Measurements from ENCODE around the gene USP48.
"Not testable (repeated sequence)": the region's sequence is repeated elsewhere in the genome, so short reads cannot be mapped to it uniquely, and the experiment has no call there.

Gene USP48

DNA sequence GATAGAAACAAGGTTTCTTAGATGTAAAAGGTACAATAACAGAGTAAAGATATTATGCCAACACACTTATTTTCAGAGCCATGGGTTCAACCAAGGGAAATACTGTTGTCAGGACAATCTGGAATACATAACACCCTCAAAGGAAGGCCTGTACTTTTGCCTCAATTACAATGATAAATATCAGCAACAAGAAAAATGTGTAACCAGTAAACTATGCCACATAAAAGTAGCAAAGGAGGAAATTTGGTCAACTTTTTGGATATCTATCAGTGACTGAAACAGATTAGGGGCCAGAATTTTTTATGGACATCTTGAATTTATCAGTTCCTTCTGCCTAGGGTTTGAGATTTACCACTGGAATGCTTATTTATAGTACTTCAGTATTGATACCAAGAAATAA lies 89.2 kb downstream of the USP48 start:
- DNase-seq: no peak

DNA sequence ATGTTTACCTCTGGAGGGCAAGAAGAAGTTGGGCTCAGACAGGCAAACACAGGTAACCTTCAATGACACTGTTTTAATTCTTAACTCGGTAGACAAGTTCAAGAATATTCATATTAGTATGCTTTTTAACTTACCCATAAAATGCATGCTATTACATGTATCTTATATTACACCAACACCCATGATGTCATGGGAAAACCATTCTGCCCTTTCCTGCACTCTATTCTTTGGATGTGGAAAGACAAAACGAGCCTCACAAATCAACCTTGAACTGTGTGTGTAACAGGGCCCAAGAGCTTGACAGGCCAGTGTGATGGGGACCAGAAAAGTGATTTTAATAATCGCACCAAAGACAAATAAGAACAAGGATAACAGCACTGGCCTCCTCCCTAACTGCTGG lies 91.2 kb downstream of the USP48 start:
- DNase-seq: no peak

GRCh38 chr1:21689661-21690372 lies 93.1 kb downstream of the USP48 start:
- DNase-seq: no peak

GRCh38 chr1:21687081-21687529 lies 95.8 kb downstream of the USP48 start:
- DNase-seq: no peak

- no peak for DNase-seq
These were observed 96.8 kb downstream of the USP48 start for GRCh38 chr1:21685946-21686678.

DNA sequence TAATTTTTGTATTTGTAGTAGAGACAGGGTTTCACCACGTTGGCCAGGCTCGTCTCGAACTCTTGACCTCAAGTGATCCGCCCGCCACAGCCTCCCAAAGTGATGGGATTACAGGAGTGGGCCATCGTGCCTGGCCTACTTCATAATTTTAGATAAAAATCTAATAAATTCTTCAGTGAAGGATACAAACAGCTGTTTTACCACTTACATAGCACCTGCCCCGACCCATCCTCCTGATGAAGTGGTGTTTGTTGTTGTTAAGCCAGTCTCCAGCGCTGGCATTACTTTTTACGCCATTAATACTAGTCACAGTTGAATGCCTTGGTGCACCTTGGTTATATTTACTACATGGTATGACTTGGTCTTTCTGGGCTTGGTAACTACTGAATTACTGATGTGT lies 101.5 kb downstream of the USP48 start:
- no peak for DNase-seq

DNA sequence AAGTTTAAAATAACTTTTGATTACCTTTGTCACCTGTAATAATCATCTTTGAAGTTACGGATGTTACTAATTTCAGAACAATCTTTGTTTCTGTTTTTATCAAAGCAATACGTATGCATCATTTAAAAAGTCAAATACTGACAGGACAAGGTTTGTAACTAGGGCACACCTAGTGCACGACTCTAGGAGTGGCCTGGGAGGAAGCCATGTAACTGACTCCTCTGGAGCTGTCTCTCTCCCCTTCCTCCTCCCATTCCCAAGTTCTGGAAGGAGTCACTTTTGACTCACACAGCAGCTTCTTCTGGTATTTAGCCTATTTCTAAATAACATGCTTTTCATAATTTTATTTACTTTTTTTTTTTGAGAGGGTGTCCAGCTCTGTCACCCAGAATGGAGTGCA lies 102.0 kb downstream of the USP48 start:
- DNase-seq: no peak

DNA sequence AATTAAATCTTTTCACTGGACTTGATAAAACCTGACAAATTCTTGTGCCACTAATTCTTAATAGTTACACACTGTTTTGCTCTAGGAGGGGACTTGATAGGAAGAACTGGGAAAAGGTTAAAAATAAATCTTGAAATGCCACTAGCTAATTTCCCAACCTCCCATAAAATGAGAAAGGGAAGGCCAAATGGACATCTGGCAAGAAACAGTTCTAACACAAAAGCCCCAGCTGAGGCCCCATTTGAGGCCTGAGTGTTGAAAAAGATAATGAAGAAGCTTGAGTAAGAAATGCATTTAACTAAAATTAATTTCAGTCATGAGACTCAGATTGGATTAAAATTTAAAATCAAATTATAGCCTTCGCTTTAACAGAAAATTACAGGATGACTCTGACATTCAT lies 102.6 kb downstream of the USP48 start:
- DNase-seq: no peak

DNA sequence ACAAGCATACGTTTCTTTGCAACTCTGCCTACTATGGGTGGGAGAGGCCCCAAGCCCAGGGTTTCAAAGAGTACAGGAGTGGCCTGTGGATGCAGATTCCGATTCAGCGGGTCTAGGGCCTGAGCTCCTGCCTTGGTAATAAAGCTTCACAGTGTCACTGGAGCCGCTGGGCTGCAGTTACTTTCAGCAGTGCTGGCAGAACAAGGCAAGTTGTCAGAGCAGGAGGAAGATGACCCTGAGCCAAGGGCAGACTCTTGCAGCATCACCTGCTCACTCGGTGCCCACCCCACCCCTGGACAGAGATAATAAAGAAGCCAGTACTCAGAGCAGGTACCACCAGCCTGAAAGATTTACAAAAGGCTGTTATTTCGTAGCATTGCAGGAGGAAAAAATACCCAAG lies 105.8 kb downstream of the USP48 start:
- DNase-seq: no peak

GRCh38 chr1:21674957-21675356 lies 108.0 kb downstream of the USP48 start:
- DNase-seq: no peak

DNA sequence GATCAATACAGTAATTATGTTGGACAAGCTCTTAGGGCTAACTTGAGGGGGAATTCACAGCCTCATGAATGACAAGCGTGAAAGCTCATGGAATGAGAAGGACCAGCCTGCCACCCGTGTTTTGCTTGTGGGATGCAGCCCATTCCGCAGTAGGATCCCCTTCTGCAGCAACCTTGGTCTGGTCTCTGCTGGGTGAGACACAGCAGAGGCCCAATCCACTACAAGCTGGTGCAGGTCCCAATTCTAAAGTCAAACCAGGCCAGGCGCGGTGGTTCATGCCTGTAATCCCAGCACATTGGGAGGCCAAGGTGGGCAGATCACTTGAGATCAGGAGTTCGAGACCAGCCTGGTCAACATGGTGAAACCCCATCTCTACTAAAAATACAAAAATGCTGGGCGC lies 109.1 kb downstream of the USP48 start:
- not testable (repeated sequence) for DNase-seq

DNA sequence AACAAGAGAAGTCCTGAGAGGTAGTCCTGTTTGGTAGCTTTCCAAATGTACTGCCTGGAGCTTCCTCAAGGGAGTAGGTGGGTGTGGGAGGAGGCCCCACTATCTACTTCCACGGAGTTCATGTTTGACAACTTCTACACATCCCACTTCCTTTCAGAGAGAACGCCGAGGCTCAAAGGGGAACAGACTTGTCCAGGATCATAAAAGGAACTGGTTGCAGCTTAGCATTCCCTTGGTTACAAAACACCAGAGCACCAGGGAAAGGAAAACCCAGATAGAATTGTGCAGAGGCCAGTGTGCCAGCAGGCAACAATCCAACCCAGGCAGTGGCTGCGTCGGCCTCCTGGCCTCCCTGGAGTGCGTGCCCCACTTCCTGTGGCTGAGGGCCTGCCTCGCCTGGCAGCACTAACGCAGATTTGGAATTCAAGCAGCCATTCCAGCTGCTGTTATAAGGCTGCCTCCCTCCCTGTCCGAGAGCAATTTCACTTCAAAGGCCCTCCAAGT lies 109.6 kb downstream of the USP48 start:
- no peak for DNase-seq

DNA sequence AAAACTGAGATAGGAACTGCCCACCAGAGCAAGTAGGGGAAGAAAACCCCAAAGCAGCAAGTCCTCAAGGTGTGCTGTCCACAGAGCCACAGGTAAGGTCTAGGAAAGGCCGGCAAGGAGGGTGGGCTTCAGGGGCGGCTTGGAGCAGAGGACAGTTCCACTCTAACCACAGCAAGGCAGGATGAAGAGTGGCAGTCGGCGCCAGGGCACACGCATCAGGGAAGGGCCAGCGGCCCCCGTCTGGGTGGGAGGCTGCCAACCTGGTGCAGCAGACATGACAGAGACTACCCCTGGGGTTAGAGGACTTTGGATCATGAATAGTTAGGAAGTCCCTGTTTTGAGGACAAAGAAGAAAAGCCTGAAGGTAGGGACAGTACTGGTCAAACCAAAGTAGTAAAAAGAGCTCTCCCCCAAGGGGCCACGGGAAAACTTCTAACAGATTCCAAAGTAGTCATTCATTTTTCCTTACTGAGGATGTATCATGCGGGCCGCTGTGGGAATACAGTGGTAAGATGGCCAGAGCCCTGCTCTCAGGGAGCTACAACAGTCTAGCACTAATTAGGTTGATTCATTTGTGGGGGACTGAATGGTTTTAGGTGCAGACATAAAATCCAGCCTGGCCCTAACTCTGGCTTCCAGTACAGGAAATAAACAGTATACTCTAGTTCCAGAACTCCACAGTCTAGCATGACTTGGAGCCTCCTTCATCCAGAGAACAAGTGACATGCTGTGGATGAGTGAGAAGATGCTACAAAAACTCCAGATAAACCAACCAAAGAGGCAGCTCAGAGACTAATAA lies 110.3 kb downstream of the USP48 start:
- no peak for DNase-seq

- DNase-seq: no peak
These were observed 111.0 kb downstream of the USP48 start for GRCh38 chr1:21671915-21672314.

- DNase-seq: no peak
These were observed 111.7 kb downstream of the USP48 start for GRCh38 chr1:21670956-21671902.

DNA sequence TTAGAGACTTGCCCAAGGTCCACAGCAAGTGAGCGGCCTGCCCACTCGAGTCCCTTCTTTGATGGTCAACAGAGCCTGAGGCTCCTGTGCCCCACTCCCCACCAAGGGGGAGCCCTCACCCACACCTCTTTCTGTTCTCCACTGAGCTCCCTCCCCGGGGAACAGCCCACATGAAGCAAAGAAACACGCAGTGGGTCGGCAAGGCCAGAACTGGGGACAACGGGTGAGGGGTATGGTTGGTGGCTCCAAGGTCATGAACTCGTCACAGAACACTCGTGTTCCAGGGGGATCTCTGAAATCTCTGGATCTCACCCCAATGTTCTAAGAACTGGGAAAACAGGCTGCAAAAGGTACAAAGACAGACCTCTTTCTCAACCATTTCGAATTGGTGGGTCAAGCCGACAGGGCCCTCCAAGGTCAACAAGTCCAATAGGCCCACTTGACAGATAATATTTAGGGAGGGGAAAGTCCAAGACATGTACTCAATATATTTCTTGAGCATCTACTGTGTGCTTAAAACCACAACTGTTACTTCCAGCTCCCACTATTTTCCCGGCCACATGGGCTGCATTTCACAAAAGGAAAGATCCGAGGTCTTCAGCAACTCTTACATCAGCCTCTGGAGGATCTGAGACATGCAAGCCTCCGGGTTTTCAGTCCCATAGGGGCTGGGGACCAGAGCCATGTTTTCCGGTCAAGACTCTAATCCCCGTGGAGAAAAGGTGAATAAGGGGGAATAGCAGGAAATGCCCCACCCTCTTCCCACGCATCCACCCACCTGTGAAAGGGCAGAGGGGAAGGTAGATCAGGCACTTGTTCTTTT lies 112.7 kb downstream of the USP48 start:
- no peak for DNase-seq

- peak; percentile 35 to 48 for DNase-seq
These were observed 113.5 kb downstream of the USP48 start, which contains the start of gene RAP1GAP for GRCh38 chr1:21669258-21670058. Gene RAP1GAP (minus strand): TSS chr1:21669357. CDS start chr1:21620032, 49,325 bp downstream.

DNA sequence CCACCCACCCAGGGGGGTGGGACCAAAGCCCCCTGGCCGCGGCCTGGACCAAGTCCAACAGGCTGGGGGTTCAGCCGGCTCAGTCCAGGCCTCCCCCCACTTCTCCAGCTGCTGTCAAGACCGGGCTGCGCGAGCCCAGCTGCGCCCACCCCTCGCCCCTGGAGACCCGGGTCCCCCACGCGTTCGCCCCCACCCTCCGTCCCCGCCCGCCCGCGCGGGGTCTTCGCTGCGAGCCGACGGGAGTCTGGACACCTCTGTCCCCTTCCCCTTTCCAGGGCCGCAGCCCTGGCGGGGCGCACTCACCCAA lies 114.0 kb downstream of the USP48 start:
- no peak for DNase-seq

DNA sequence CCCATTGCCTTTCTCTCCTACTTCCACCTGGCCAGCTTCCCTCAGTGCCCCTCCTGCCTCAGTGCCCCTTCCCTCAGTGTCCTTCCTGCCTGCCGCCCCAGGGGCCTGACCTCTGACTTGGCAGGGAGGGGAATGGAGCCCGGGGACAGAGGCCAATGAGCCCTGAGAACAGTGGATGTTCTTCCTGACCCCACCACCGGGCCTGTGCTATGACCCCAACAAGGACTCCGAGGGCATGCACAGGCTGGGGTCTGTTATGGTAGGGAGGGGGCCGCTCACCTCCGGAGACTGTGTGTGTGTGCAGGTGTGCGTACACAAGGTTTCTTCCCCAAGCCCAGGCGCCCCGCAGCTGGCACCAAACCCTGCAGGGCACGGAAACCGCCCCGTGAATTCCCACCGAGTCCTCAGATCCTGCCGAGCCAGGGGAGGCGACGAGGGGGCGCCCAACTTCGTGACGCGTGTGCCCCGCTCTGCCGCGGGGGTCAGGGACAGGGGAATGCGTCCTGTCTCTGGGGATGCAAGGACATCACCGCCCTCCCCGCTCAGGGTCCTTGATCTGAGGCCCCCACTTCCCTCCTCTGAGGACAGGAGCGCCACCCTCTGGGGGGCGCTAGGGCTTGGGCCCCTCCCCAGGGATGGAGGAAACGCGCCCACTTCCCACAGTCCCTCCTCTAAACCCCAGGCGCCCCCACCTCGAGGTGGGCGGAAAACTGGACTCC lies 114.6 kb downstream of the USP48 start:
- no peak for DNase-seq
